AG10803 (cell line): Measurements from ENCODE around the gene TANK.

ENCODE experiments used
- DNase-seq: peaks from one replicate; pipeline ENCODE4 v3.0.0; 2010; ENCODE audit warnings: low read depth
- H3K4me3 ChIP-seq: 2 replicates; pipeline ENCODE4 v1.5.1; 2011; ENCODE audit warnings: mild to moderate bottlenecking, low read length, control low read depth
- CTCF ChIP-seq: conservative IDR thresholded peaks from 2 replicates; pipeline ENCODE4 v1.5.1; 2011; ENCODE audit warnings: mild to moderate bottlenecking, low read length, control low read depth, inconsistent platforms

TANK gene

GRCh38 chr2:161134547-161135518 lies 25.4 kb upstream of the TANK start:
- no peak overlapping the region for H3K4me3 ChIP-seq
- DNase-seq: peak; percentile 42
- TF ChIP-seq CTCF: no peak

- TF ChIP-seq CTCF: no peak
- DNase-seq: no peak
- no peak overlapping the region for H3K4me3 ChIP-seq
Observed at GRCh38 chr2:161135951-161136593, 24.2 kb upstream of the TANK start.

- no peak for TF ChIP-seq CTCF
- peak; percentile 23 for DNase-seq
- H3K4me3 ChIP-seq: no peak overlapping the region
Observed at GRCh38 chr2:161136696-161137324, 23.4 kb upstream of the TANK start.

- TF ChIP-seq CTCF: no peak
- H3K4me3 ChIP-seq: no peak overlapping the region
- no peak for DNase-seq
Observed at GRCh38 chr2:161138429-161138828, 21.8 kb upstream of the TANK start.

- no peak overlapping the region for H3K4me3 ChIP-seq
- TF ChIP-seq CTCF: no peak
- DNase-seq: peak; percentile 86
Observed at GRCh38 chr2:161139098-161139987, 20.9 kb upstream of the TANK start.

GRCh38 chr2:161141033-161141432 lies 19.2 kb upstream of the TANK start:
- DNase-seq: no peak
- H3K4me3 ChIP-seq: no peak overlapping the region
- no peak for TF ChIP-seq CTCF
